HCT116 (cell line): Measurements from ENCODE around the gene OLIG3. TPM values are rescaled to one million over a fixed set of nuclear protein-coding genes. Genes with fewer than 3 reads are reported as not detected.

Experiments used
- ATAC-seq: fragments of 200-7000 bp; cut with Tn5 transposase; 2 replicates; pipeline ENCODE4 v1.9.1; 2020; ENCODE audit warnings: mild to moderate bottlenecking, moderate library complexity
- BruUV-seq: library from RNA; stranded (reverse); fragments of 400-500 nt; replicated peaks from 2 replicates; lab custom pipeline; 2021; lab: Mats Ljungman, UMichigan
- CTCF ChIA-PET: fragments of 300-600 bp; sonication (Branson Sonifier 250); formaldehyde crosslinking; loops from one replicate; lab custom pipeline; 2021; ENCODE audit warnings: antibody characterized with exemption; lab: Charles Lee
- POLR2A ChIA-PET: fragments of 300-600, 350-600 bp; sonication (Branson Sonifier 250); formaldehyde crosslinking; loops from one replicate; lab custom pipeline; 2021; ENCODE audit warnings: antibody characterized with exemption; lab: Charles Lee
- RAD21 ChIA-PET, 2 experiments: fragments of 300-600 bp; sonication (Branson Sonifier 250); formaldehyde crosslinking; loops; one replicate each; lab custom pipeline; 2023; ENCODE audit warnings: low total read pairs in 2 of 2; ENCODE audit not compliant: uncharacterized antibody in 2 of 2, unreplicated experiment in 2 of 2, low non-redundant PET in 1 of 2; lab: Charles Lee
- DNase-seq: peaks from one replicate; pipeline ENCODE4 v3.0.0-alpha.2; 2010; ENCODE audit warnings: low read depth, low spot score
- H2AFZ ChIP-seq: fragments of 200-600 bp; shearing (Covaris generic), sonication (generic); 2 replicates; pipeline ENCODE4 v1.6.1; 2017; ENCODE audit warnings: low read depth, mixed run types, mixed read lengths, antibody characterized with exemption, low read length; ENCODE audit not compliant: poor library complexity, severe bottlenecking
- H3K27ac ChIP-seq: 2 replicates; pipeline ENCODE4 v1.5.1; 2012; ENCODE audit warnings: low read depth, low read length
- H3K27me3 ChIP-seq: fragments of 200-600 bp; sonication (generic); 2 replicates; pipeline ENCODE4 v1.6.1; 2016; ENCODE audit warnings: mixed run types, low read length, mixed read lengths; ENCODE audit not compliant: insufficient read depth
- H3K36me3 ChIP-seq, 2 experiments: fragments of 200-500 bp in 1 of 2; fragments of 200-600 bp in 1 of 2; sonication (Bioruptor generic) in 1 of 2; sonication (generic) in 1 of 2; 2 replicates each; pipeline versions ENCODE4 v1.5.1 to v1.6.1; 2014 to 2016; ENCODE audit warnings: low read length in 2 of 2, inconsistent platforms in 1 of 2, mixed read lengths in 1 of 2, mixed run types in 1 of 2; ENCODE audit not compliant: insufficient read depth in 2 of 2, control insufficient read depth in 1 of 2
- H3K4me1 ChIP-seq, 2 experiments: fragments of 200-600 bp in 1 of 2; sonication (generic) in 1 of 2; 2 replicates each; pipeline versions ENCODE4 v1.5.1 to v1.6.1; 2012 to 2017; ENCODE audit warnings: low read length in 2 of 2, inconsistent platforms in 1 of 2, mild to moderate bottlenecking in 1 of 2, mixed read lengths in 1 of 2, mixed run types in 1 of 2, moderate library complexity in 1 of 2; ENCODE audit not compliant: insufficient read depth in 2 of 2, control insufficient read depth in 1 of 2
- H3K4me2 ChIP-seq: fragments of 200-600 bp; sonication (generic); 2 replicates; pipeline ENCODE4 v1.6.1; 2017; ENCODE audit warnings: mixed run types, low read length, mixed read lengths
- H3K4me3 ChIP-seq, 2 experiments: fragments of 200-600 bp in 1 of 2; sonication (generic) in 1 of 2; replicated peaks in 1 of 2; 2 replicates each; pipeline ENCODE4 v1.5.1; 2011 to 2016; ENCODE audit warnings: low read length in 2 of 2, control low read depth in 1 of 2, low read depth in 1 of 2, mild to moderate bottlenecking in 1 of 2, mixed read lengths in 1 of 2, mixed run types in 1 of 2
- H3K79me2 ChIP-seq: fragments of 200-600 bp; sonication (generic); 2 replicates; pipeline ENCODE4 v1.6.1; 2017; ENCODE audit warnings: mild to moderate bottlenecking, mixed run types, low read length, moderate library complexity, mixed read lengths; ENCODE audit not compliant: insufficient read depth
- H3K9ac ChIP-seq: fragments of 200-600 bp; sonication (generic); 2 replicates; pipeline ENCODE4 v1.6.1; 2016; ENCODE audit warnings: low read length, mixed read lengths
- H3K9me2 ChIP-seq: fragments of 200-600 bp; sonication (generic), shearing (Covaris generic); 2 replicates; pipeline ENCODE4 v1.6.1; 2017; ENCODE audit warnings: mixed run types, mild to moderate bottlenecking, moderate library complexity; ENCODE audit not compliant: insufficient read depth
- H3K9me3 ChIP-seq, 2 experiments: fragments of 200-500 bp in 1 of 2; fragments of 200-600 bp in 1 of 2; sonication (Bioruptor generic) in 1 of 2; sonication (generic) in 1 of 2; 2 replicates each; pipeline ENCODE4 v1.6.1; 2014 to 2017; ENCODE audit warnings: low read length in 2 of 2, mixed read lengths in 2 of 2, inconsistent platforms in 1 of 2, low read depth in 1 of 2, mild to moderate bottlenecking in 1 of 2, mixed run types in 1 of 2, moderate library complexity in 1 of 2; ENCODE audit not compliant: control insufficient read depth in 1 of 2, insufficient read depth in 1 of 2
- H4K20me1 ChIP-seq: fragments of 200-600 bp; sonication (generic), shearing (Covaris generic); 2 replicates; pipeline ENCODE4 v1.6.1; 2017; ENCODE audit warnings: mixed run types, mild to moderate bottlenecking, moderate library complexity; ENCODE audit not compliant: insufficient read depth
- CEBPB ChIP-seq: IDR thresholded peaks from 2 replicates; pipeline ENCODE4 v1.6.1; 2012; ENCODE audit warnings: low read depth
- EZH2phosphoT487 ChIP-seq: fragments of 200-600 bp; IDR thresholded peaks from 2 replicates; pipeline ENCODE4 v1.6.1; 2018; ENCODE audit warnings: antibody characterized with exemption, borderline replicate concordance
- FOSL1 ChIP-seq: IDR thresholded peaks from 2 replicates; pipeline ENCODE4 v1.6.1; 2012; ENCODE audit warnings: low read depth
- REST ChIP-seq: IDR thresholded peaks from 2 replicates; pipeline ENCODE4 v1.6.1; 2012; ENCODE audit warnings: low read depth
- TCF7L2 ChIP-seq: IDR thresholded peaks from 2 replicates; pipeline ENCODE4 v1.7.0; 2011; ENCODE audit warnings: borderline replicate concordance, inconsistent platforms; ENCODE audit not compliant: insufficient read depth, insufficient read length; ENCODE audit errors: extremely low read depth
- YY1 ChIP-seq: IDR thresholded peaks from 2 replicates; pipeline ENCODE4 v1.6.1; 2011; ENCODE audit warnings: low read length, low read depth, moderate library complexity, mild to moderate bottlenecking; ENCODE audit not compliant: insufficient replicate concordance; ENCODE audit errors: extremely low read depth
- ZBTB33 ChIP-seq: IDR thresholded peaks from 2 replicates; pipeline ENCODE4 v1.6.1; 2011; ENCODE audit warnings: mild to moderate bottlenecking, low read length, moderate library complexity; ENCODE audit not compliant: insufficient replicate concordance; ENCODE audit errors: extremely low read depth
- ZFX ChIP-seq: fragments of 450-650 bp; IDR thresholded peaks from 2 replicates; pipeline ENCODE4 v1.6.1; 2017
- intact Hi-C: fragments of 100-400 bp; cut with micrococcal nuclease; formaldehyde crosslinking; loops from 2 replicates; pipeline ENCODE4 v1.10.0; 2022
- total RNA-seq: library from RNA; stranded (reverse); gene quantifications from one replicate; pipeline ENCODE4 v1.2.1, GENCODE V29; 2021; ENCODE audit not compliant: unreplicated experiment

OLIG3 gene
- total RNA-seq, 1 experiment from 2014 or later, result not detected

- TF ChIP-seq FOSL1 (no peak), REST (no peak)
- Histone ChIP-seq H4K20me1 (no peaks in the 10 kb centered on the region), H3K9ac (no peak overlapping the region), H3K27ac (no peak overlapping the region), H3K4me1 (no peaks in the 10 kb centered on the region), H3K9me2 (no peaks in the 10 kb centered on the region), H3K79me2 (no peaks in the 10 kb centered on the region), H3K9me3 (no peaks in the 10 kb centered on the region), H3K4me2 (no peak overlapping the region), H3K27me3 (peaks cover 10% of the 10 kb centered on the region; the same call in 1 of the 2 replicates), H3K36me3 (no peaks in the 10 kb centered on the region), H3K4me3 (no peak overlapping the region), H2AFZ (no peak overlapping the region)
- ATAC-seq, result no peak
- intact Hi-C loops, result no loop called here
- POLR2A ChIA-PET, result no interaction called here
- RAD21 ChIA-PET, result no interaction called here
- BruUV-seq, result no TSS peak
- CTCF ChIA-PET, result no interaction called here
- DNase-seq, result no peak
These were observed 7.8 kb downstream of the OLIG3 start for GRCh38 chr6:137486416-137486815.

DNA sequence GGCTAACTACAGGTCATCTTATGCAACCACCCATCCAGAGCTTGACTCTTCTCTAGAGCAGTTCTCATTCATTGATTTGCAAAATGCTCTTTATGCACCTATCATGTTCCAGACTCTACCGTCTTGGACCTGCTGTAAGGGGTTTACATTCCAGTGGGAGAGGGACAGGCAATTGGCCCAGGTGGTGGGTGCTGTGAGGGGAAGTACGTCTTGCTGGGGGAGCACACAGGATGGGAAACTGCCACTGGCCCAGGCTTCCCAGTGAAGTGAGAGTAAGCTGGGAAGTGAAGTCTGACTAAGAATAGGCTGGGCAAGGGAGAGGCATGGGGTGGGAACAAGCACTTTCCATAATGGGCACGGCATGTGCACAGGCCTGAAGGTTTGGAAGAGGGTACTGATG, 13.8 kb downstream of the OLIG3 start:
- intact Hi-C loops, result no loop called here
- POLR2A ChIA-PET, result no interaction called here

More for the DNA sequence above, 13.8 kb downstream of the OLIG3 start:
- Histone ChIP-seq H3K79me2 (no peaks in the 10 kb centered on the region), H3K27ac (no peak overlapping the region), H3K4me1 (no peaks in the 10 kb centered on the region), H3K9ac (no peak overlapping the region), H3K9me3 (no peaks in the 10 kb centered on the region), H3K4me3 (no peak overlapping the region), H3K36me3 (no peaks in the 10 kb centered on the region), H2AFZ (no peak overlapping the region), H4K20me1 (no peaks in the 10 kb centered on the region), H3K9me2 (no peaks in the 10 kb centered on the region), H3K27me3 (no peaks in the 10 kb centered on the region), H3K4me2 (no peak overlapping the region)
- no TSS peak for BruUV-seq
- ChIA-PET CTCF (no interaction called here), RAD21 (no interaction called here)
- TF ChIP-seq ZFX (no peak), ZBTB33 (no peak), YY1 (no peak), TCF7L2 (no peak), REST (no peak), CEBPB (no peak), FOSL1 (no peak), EZH2phosphoT487 (no peak)
- DNase-seq (no peak), ATAC-seq (no peak)
